GM21619 (cell line): ENCODE measurements around the gene FBN2.

Experiments
- ATAC-seq: cut with Tn5 transposase; IDR thresholded peaks from one replicate; pipeline ENCODE4 v1.9.1; 2021; ENCODE audit not compliant: unreplicated experiment

The FBN2 gene

GRCh38 chr5:128378196-128378595 lies 159.8 kb downstream of the FBN2 start:
- ATAC-seq = no peak

GRCh38 chr5:128376577-128376976 lies 161.5 kb downstream of the FBN2 start:
- no peak for ATAC-seq

- no peak for ATAC-seq
Observed at GRCh38 chr5:128366147-128366546, 171.9 kb downstream of the FBN2 start.

GRCh38 chr5:128362370-128362769 lies 175.7 kb downstream of the FBN2 start:
- no peak for ATAC-seq

- ATAC-seq = no peak
Observed at GRCh38 chr5:128358826-128359225, 179.2 kb downstream of the FBN2 start.

- no peak for ATAC-seq
Observed at GRCh38 chr5:128357226-128357625, 180.8 kb downstream of the FBN2 start.

- no peak for ATAC-seq
Observed at GRCh38 chr5:128355961-128356360, 182.1 kb downstream of the FBN2 start.

- ATAC-seq = no peak
Observed at GRCh38 chr5:128353441-128354107, 184.5 kb downstream of the FBN2 start.

GRCh38 chr5:128350705-128351104 lies 187.3 kb downstream of the FBN2 start:
- no peak for ATAC-seq

GRCh38 chr5:128349044-128349858 lies 188.8 kb downstream of the FBN2 start:
- ATAC-seq = no peak

GRCh38 chr5:128346038-128346437 lies 192.0 kb downstream of the FBN2 start:
- no peak for ATAC-seq

GRCh38 chr5:128345247-128345646 lies 192.8 kb downstream of the FBN2 start:
- ATAC-seq = no peak

GRCh38 chr5:128343168-128343567 lies 194.9 kb downstream of the FBN2 start:
- ATAC-seq = no peak

- no peak for ATAC-seq
Observed at GRCh38 chr5:128341056-128341455, 197.0 kb downstream of the FBN2 start.

GRCh38 chr5:128340648-128341047 lies 197.4 kb downstream of the FBN2 start:
- no peak for ATAC-seq

GRCh38 chr5:128339585-128339984 lies 198.5 kb downstream of the FBN2 start:
- ATAC-seq = no peak

GRCh38 chr5:128338649-128339048 lies 199.4 kb downstream of the FBN2 start:
- no peak for ATAC-seq

- ATAC-seq = no peak
Observed at GRCh38 chr5:128335339-128335738, 202.7 kb downstream of the FBN2 start.

- ATAC-seq = no peak
Observed at GRCh38 chr5:128334010-128334716, 203.9 kb downstream of the FBN2 start.

- no peak for ATAC-seq
Observed at GRCh38 chr5:128331261-128331660, 206.8 kb downstream of the FBN2 start.

GRCh38 chr5:128329386-128329939 lies 208.6 kb downstream of the FBN2 start:
- ATAC-seq = no peak

GRCh38 chr5:128328446-128328845 lies 209.6 kb downstream of the FBN2 start:
- no peak for ATAC-seq
